ENCODE measurements around the gene HSPG2. TPM values are rescaled to one million over a fixed set of nuclear protein-coding genes. Genes with fewer than 3 reads are reported as not detected.

The HSPG2 gene
- total RNA-seq, 4 donors from 2014 or later = 311 to 1,021 (median 351) TPM

DNA sequence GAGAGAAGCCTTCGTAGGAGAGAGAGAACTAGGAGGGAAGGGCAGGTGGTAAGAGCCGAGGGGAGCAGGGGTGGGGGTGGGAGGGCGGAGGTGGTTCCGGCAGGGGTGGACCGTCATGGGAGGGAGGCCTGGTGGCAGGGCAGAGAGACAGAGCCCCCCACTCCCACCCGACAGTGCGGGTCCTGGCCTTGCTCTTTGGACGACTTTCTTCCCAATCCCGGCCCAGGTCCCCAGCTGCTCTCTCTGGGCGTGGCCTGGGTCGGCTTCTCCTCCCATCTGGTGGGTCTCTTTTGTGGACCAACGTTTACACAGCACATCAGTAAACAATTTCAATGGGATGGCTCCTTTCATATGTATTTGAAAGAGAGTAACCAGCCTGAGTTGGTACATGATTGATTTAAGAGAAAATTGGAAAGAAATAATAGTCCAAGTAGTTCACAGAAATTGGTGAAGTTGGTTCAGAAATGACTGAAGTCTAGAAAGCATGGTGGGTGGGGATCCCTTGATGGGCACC lies 68.1 kb downstream of the HSPG2 start:
- peaks cover 0 to 68% (median 13%) of the 10 kb centered on the region in 3 donors for H3K4me1 ChIP-seq
- no peak for TF ChIP-seq EP300 (IDR thresholded peaks at IDR 0.05)
- TF ChIP-seq POLR2AphosphoS5 (IDR thresholded peaks at IDR 0.05) = no peak
- no peak for TF ChIP-seq CTCF (IDR thresholded peaks at IDR 0.05)
- TF ChIP-seq POLR2A (IDR thresholded peaks at IDR 0.05) = no peak
- H3K27ac ChIP-seq = peak overlapping the region; percentile 3 to 91 (median 80)
- H3K36me3 ChIP-seq = peaks cover 0 to 97% of the 10 kb centered on the region in 2 donors
- ATAC-seq = no peak
- no peaks in the 10 kb centered on the region for H3K27me3 ChIP-seq
- 40 to 74% methylated on average over 2 to 7 of the region's 12 CpGs for WGBS, 2 donors (ENCODE audit: low coverage in 1 of 2)
- H3K9me3 ChIP-seq = no peaks in the 10 kb centered on the region
- H3K4me3 ChIP-seq = no peak overlapping the region

GRCh38 chr1:21868482-21868881 lies 68.6 kb downstream of the HSPG2 start:
- 67% methylated on average over 3 of the region's 7 CpGs; no CpG with 5 or more reads in 1 of the 2 donors for WGBS, 2 donors (ENCODE audit: low coverage in 1 of 2)
- no peak for ATAC-seq
- peaks cover 0 to 67% (median 13%) of the 10 kb centered on the region in 3 donors for H3K4me1 ChIP-seq
- peak overlapping the region in 3 of 4 donors; percentile 80 to 91 (median 81) for H3K27ac ChIP-seq
- no peak for TF ChIP-seq CTCF (IDR thresholded peaks at IDR 0.05)
- TF ChIP-seq POLR2AphosphoS5 (IDR thresholded peaks at IDR 0.05) = no peak
- TF ChIP-seq EP300 (IDR thresholded peaks at IDR 0.05) = no peak
- TF ChIP-seq POLR2A (IDR thresholded peaks at IDR 0.05) = no peak
- no peaks in the 10 kb centered on the region for H3K9me3 ChIP-seq
- H3K4me3 ChIP-seq = no peak overlapping the region
- H3K36me3 ChIP-seq = peaks cover 0 to 97% of the 10 kb centered on the region in 2 donors
- H3K27me3 ChIP-seq = no peaks in the 10 kb centered on the region

- Histone ChIP-seq H3K4me1 (peaks cover 0 to 59% (median 13%) of the 10 kb centered on the region in 3 donors), H3K9me3 (no peaks in the 10 kb centered on the region), H3K27ac (peak overlapping the region in 3 of 4 donors; percentile 36 to 81 (median 80)), H3K4me3 (no peak overlapping the region), H3K36me3 (peaks cover 0 to 94% of the 10 kb centered on the region in 2 donors), H3K27me3 (no peaks in the 10 kb centered on the region)
- ATAC-seq = no peak
- TF ChIP-seq EP300 (IDR thresholded peaks at IDR 0.05) (no peak), POLR2A (IDR thresholded peaks at IDR 0.05) (no peak), POLR2AphosphoS5 (IDR thresholded peaks at IDR 0.05) (no peak), CTCF (IDR thresholded peaks at IDR 0.05) (no peak)
- 68 to 85% methylated on average over 4 to 5 of the region's 5 CpGs for WGBS, 2 donors (ENCODE audit: low coverage in 1 of 2)
These were observed 69.6 kb downstream of the HSPG2 start for GRCh38 chr1:21867451-21867996.

DNA sequence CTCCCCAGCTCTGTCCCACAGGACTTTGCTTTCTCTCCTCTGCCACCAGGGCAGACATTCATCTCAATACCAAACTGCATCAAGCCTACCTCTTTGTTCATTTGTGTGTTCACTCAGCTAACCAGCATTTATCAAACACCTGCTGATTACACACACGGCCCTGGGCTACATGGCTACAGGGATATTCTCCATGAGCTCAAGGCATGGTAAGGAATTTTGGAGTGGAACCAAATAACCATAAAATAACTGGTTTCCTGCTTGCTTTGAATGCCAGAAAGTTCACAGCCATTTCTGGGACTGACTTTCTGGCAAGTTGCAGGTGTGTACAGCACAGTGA lies 70.4 kb downstream of the HSPG2 start:
- WGBS, 2 donors (ENCODE audit: low coverage in 1 of 2) = 67% methylated on average over 1 of the region's 1 CpG; no CpG with 5 or more reads in 1 of the 2 donors
- Histone ChIP-seq H3K4me3 (no peak overlapping the region), H3K4me1 (peaks cover 0 to 59% (median 13%) of the 10 kb centered on the region in 3 donors), H3K9me3 (no peaks in the 10 kb centered on the region), H3K27ac (peak overlapping the region in 3 of 4 donors; percentile 64 to 81 (median 71)), H3K27me3 (no peaks in the 10 kb centered on the region), H3K36me3 (peaks cover 0 to 94% of the 10 kb centered on the region in 2 donors)
- peak in 1 of 4 experiments; percentile 8 for TF ChIP-seq CTCF (IDR thresholded peaks at IDR 0.05)
- no peak for TF ChIP-seq POLR2A (IDR thresholded peaks at IDR 0.05)
- no peak for ATAC-seq

Measured in gastroesophageal sphincter (tissue), 4 donors.